Measurements from ENCODE around the gene BNC2.

DNA sequence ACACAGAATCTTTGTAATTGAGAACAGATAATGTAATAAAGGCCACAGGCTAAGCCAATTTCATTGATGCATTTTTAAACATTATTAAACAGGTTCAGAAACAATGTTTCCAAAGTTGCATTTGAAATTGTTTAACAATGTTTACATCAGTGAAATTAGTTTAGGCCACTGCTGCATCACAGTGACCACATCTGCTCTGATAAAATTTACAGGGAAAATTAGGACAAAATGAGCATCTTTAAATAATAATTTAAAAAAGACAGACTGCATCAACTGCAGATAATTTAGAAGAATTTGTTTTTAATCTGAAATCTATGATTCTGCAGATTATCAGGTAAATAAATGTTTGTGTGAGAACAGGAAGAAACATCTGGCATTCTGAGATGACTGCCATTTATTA, 420.4 kb downstream of the BNC2 start:
- TF ChIP-seq, protein P1, sequence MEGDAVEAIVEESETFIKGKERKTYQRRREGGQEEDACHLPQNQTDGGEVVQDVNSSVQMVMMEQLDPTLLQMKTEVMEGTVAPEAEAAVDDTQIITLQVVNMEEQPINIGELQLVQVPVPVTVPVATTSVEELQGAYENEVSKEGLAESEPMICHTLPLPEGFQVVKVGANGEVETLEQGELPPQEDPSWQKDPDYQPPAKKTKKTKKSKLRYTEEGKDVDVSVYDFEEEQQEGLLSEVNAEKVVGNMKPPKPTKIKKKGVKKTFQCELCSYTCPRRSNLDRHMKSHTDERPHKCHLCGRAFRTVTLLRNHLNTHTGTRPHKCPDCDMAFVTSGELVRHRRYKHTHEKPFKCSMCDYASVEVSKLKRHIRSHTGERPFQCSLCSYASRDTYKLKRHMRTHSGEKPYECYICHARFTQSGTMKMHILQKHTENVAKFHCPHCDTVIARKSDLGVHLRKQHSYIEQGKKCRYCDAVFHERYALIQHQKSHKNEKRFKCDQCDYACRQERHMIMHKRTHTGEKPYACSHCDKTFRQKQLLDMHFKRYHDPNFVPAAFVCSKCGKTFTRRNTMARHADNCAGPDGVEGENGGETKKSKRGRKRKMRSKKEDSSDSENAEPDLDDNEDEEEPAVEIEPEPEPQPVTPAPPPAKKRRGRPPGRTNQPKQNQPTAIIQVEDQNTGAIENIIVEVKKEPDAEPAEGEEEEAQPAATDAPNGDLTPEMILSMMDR (IDR thresholded peaks at IDR 0.05) = no peak
- TF ChIP-seq POLR2A (IDR thresholded peaks at IDR 0.05) = no peak

Measured in right lobe of liver (tissue), 4 donors.